DOHH2 (cell line): ENCODE measurements around the gene CCR5AS.

Source experiments
- CTCF ChIP-seq: fragments of 200-600 bp; sonication (generic); IDR thresholded peaks from one replicate; pipeline ENCODE4 v1.5.1; 2014; ENCODE audit warnings: antibody characterized with exemption, mild to moderate bottlenecking, low read depth, low read length; ENCODE audit not compliant: poor library complexity, severe bottlenecking
- EZH2phosphoT487 ChIP-seq: fragments of 200-600 bp; sonication (generic); IDR thresholded peaks from 2 replicates; pipeline ENCODE4 v1.6.1; 2017; ENCODE audit warnings: borderline replicate concordance, mild to moderate bottlenecking, antibody characterized with exemption, low read length, moderate library complexity, mixed read lengths

- TF ChIP-seq CTCF (no peak), EZH2phosphoT487 (no peak)
Observed at GRCh38 chr3:46370839-46371518, 35.9 kb downstream of the CCR5AS start, which contains the start of gene CCR5.
